ENCODE results near the gene CRLF2.
A peak's percentile ranks its signal among the peaks of the same experiment; 100 is the strongest.
"Not testable (repeated sequence)": the region's sequence is repeated elsewhere in the genome, so short reads cannot be mapped to it uniquely, and the experiment has no call there.

CRLF2 gene

GRCh38 chrX:1248331-1249061, 36.0 kb upstream of the CRLF2 start:
- H3K56ac ChIP-seq (ENCODE audit: low read length): peak overlapping the region; percentile 81
- H3K23ac ChIP-seq (ENCODE audit: low read length): no peak overlapping the region
- peak overlapping the region; percentile 99 for H3K18ac ChIP-seq (ENCODE audit: low read length)
- H2BK120ac ChIP-seq (ENCODE audit: low read depth, low read length): peak overlapping the region; percentile 89
- peaks cover 2% of the 10 kb centered on the region for H3K79me1 ChIP-seq (ENCODE audit: low read length)
- peak overlapping the region; percentile 40 for H3K4me2 ChIP-seq (ENCODE audit: low read length)
- no peak overlapping the region for H2AK5ac ChIP-seq (ENCODE audit: low read length)
- peak overlapping the region; percentile 86 for H2BK15ac ChIP-seq (replicated peaks; ENCODE audit: low read depth)
- no CpG with 5 or more reads among the region's 34 CpGs for WGBS (ENCODE audit: extremely low coverage, insufficient coverage, low lambda C conversion rate)
- H3K9ac ChIP-seq (ENCODE audit: low read length): peak overlapping the region; percentile 69
- H4K5ac ChIP-seq (ENCODE audit: low read length): peak overlapping the region; percentile 71
- peaks cover 3% of the 10 kb centered on the region for H3K4me1 ChIP-seq (ENCODE audit: control insufficient read depth, low read depth, low read length)
- H3K4ac ChIP-seq (ENCODE audit: low read depth, low read length): peak overlapping the region; percentile 97
- H2BK5ac ChIP-seq (ENCODE audit: low read length): peak overlapping the region; percentile 92
- DNase-seq: peak; percentile 97
- no peaks in the 10 kb centered on the region for H3K79me2 ChIP-seq (ENCODE audit: control insufficient read depth, insufficient read depth, low read length)
- H3K4me3 ChIP-seq (ENCODE audit: low read length): peak overlapping the region; percentile 29
- H3K36me3 ChIP-seq (ENCODE audit: control insufficient read depth, insufficient read depth, low read length): no peaks in the 10 kb centered on the region
- no peak overlapping the region for H4K8ac ChIP-seq (ENCODE audit: low read depth, low read length)
- no peaks in the 10 kb centered on the region for H3K27me3 ChIP-seq (ENCODE audit: insufficient read depth, low read length, poor library complexity)
- peak overlapping the region; percentile 100 for H3K27ac ChIP-seq (ENCODE audit: low read depth, low read length)

- Histone ChIP-seq H3K36me3 (ENCODE audit: control insufficient read depth, insufficient read depth, low read length) (no peaks in the 10 kb centered on the region), H4K5ac (ENCODE audit: low read length) (no peak overlapping the region), H2BK15ac (replicated peaks; ENCODE audit: low read depth) (no peak overlapping the region), H3K79me2 (ENCODE audit: control insufficient read depth, insufficient read depth, low read length) (no peaks in the 10 kb centered on the region), H2BK5ac (ENCODE audit: low read length) (no peak overlapping the region), H3K9ac (ENCODE audit: low read length) (peak overlapping the region; percentile 53), H3K27ac (ENCODE audit: low read depth, low read length) (no peak overlapping the region), H3K4me1 (ENCODE audit: control insufficient read depth, low read depth, low read length) (peaks cover 3% of the 10 kb centered on the region), H3K27me3 (ENCODE audit: insufficient read depth, low read length, poor library complexity) (no peaks in the 10 kb centered on the region), H2BK120ac (ENCODE audit: low read depth, low read length) (no peak overlapping the region), H3K79me1 (ENCODE audit: low read length) (peaks cover 2% of the 10 kb centered on the region), H3K23ac (ENCODE audit: low read length) (no peak overlapping the region), H3K4ac (ENCODE audit: low read depth, low read length) (no peak overlapping the region), H4K8ac (ENCODE audit: low read depth, low read length) (no peak overlapping the region), H3K18ac (ENCODE audit: low read length) (no peak overlapping the region), H3K4me3 (ENCODE audit: low read length) (no peak overlapping the region), H3K56ac (ENCODE audit: low read length) (peak overlapping the region; percentile 78), H2AK5ac (ENCODE audit: low read length) (no peak overlapping the region), H3K4me2 (ENCODE audit: low read length) (no peak overlapping the region)
- no CpG with 5 or more reads among the region's 18 CpGs for WGBS (ENCODE audit: extremely low coverage, insufficient coverage, low lambda C conversion rate)
- peak; percentile 84 for DNase-seq
These were observed 34.4 kb upstream of the CRLF2 start for GRCh38 chrX:1246816-1247215.

- Histone ChIP-seq H3K23ac (ENCODE audit: low read length) (no peak overlapping the region), H2BK120ac (ENCODE audit: low read depth, low read length) (no peak overlapping the region), H3K79me1 (ENCODE audit: low read length) (no peaks in the 10 kb centered on the region), H3K79me2 (ENCODE audit: control insufficient read depth, insufficient read depth, low read length) (no peaks in the 10 kb centered on the region), H4K5ac (ENCODE audit: low read length) (no peak overlapping the region), H3K56ac (ENCODE audit: low read length) (peak overlapping the region; percentile 67), H3K27me3 (ENCODE audit: insufficient read depth, low read length, poor library complexity) (no peaks in the 10 kb centered on the region), H3K27ac (ENCODE audit: low read depth, low read length) (peak overlapping the region; percentile 57), H3K4me3 (ENCODE audit: low read length) (no peak overlapping the region), H3K4ac (ENCODE audit: low read depth, low read length) (no peak overlapping the region), H3K4me1 (ENCODE audit: control insufficient read depth, low read depth, low read length) (no peaks in the 10 kb centered on the region), H2BK15ac (replicated peaks; ENCODE audit: low read depth) (no peak overlapping the region), H3K18ac (ENCODE audit: low read length) (peak overlapping the region; percentile 78), H3K4me2 (ENCODE audit: low read length) (no peak overlapping the region), H2BK5ac (ENCODE audit: low read length) (no peak overlapping the region), H3K36me3 (ENCODE audit: control insufficient read depth, insufficient read depth, low read length) (no peaks in the 10 kb centered on the region), H4K8ac (ENCODE audit: low read depth, low read length) (peak overlapping the region; percentile 39), H2AK5ac (ENCODE audit: low read length) (no peak overlapping the region), H3K9ac (ENCODE audit: low read length) (no peak overlapping the region)
- peak; percentile 97 for DNase-seq
- WGBS (ENCODE audit: extremely low coverage, insufficient coverage, low lambda C conversion rate): no CpG with 5 or more reads among the region's 13 CpGs
These were observed 32.0 kb upstream of the CRLF2 start for GRCh38 chrX:1244164-1245076.

- peak; percentile 95 for DNase-seq
- peak overlapping the region; percentile 92 for H3K27ac ChIP-seq (ENCODE audit: low read depth, low read length)
These were observed 30.5 kb upstream of the CRLF2 start for GRCh38 chrX:1242891-1243402.

GRCh38 chrX:1240551-1240950, 28.1 kb upstream of the CRLF2 start:
- not testable (repeated sequence) for H3K9ac ChIP-seq (ENCODE audit: low read length); DNase-seq; H3K56ac ChIP-seq (ENCODE audit: low read length); H2BK120ac ChIP-seq (ENCODE audit: low read depth, low read length); H3K36me3 ChIP-seq (ENCODE audit: control insufficient read depth, insufficient read depth, low read length); H3K79me2 ChIP-seq (ENCODE audit: control insufficient read depth, insufficient read depth, low read length); H3K18ac ChIP-seq (ENCODE audit: low read length); H2BK15ac ChIP-seq (replicated peaks; ENCODE audit: low read depth); H3K79me1 ChIP-seq (ENCODE audit: low read length); H3K4me2 ChIP-seq (ENCODE audit: low read length); H3K4me1 ChIP-seq (ENCODE audit: control insufficient read depth, low read depth, low read length); H3K4ac ChIP-seq (ENCODE audit: low read depth, low read length); H4K8ac ChIP-seq (ENCODE audit: low read depth, low read length); H2BK5ac ChIP-seq (ENCODE audit: low read length); H3K27me3 ChIP-seq (ENCODE audit: insufficient read depth, low read length, poor library complexity); H2AK5ac ChIP-seq (ENCODE audit: low read length); H3K27ac ChIP-seq (ENCODE audit: low read depth, low read length); H3K23ac ChIP-seq (ENCODE audit: low read length); H3K4me3 ChIP-seq (ENCODE audit: low read length); H4K5ac ChIP-seq (ENCODE audit: low read length)
- WGBS (ENCODE audit: extremely low coverage, insufficient coverage, low lambda C conversion rate): no CpG with 5 or more reads among the region's 10 CpGs

More at GRCh38 chrX:1242891-1243402, 30.5 kb upstream of the CRLF2 start:
- no CpG with 5 or more reads among the region's 8 CpGs for WGBS (ENCODE audit: extremely low coverage, insufficient coverage, low lambda C conversion rate)
- H2BK120ac ChIP-seq (ENCODE audit: low read depth, low read length): peak overlapping the region; percentile 99
- no peaks in the 10 kb centered on the region for H3K4me1 ChIP-seq (ENCODE audit: control insufficient read depth, low read depth, low read length)
- no peak overlapping the region for H3K4me3 ChIP-seq (ENCODE audit: low read length)
- no peaks in the 10 kb centered on the region for H3K79me1 ChIP-seq (ENCODE audit: low read length)
- H3K4me2 ChIP-seq (ENCODE audit: low read length): no peak overlapping the region
- peak overlapping the region; percentile 99 for H3K4ac ChIP-seq (ENCODE audit: low read depth, low read length)
- peak overlapping the region; percentile 21 for H2BK5ac ChIP-seq (ENCODE audit: low read length)
- H3K18ac ChIP-seq (ENCODE audit: low read length): peak overlapping the region; percentile 100
- H3K23ac ChIP-seq (ENCODE audit: low read length): peak overlapping the region; percentile 35
- H4K8ac ChIP-seq (ENCODE audit: low read depth, low read length): peak overlapping the region; percentile 65
- no peaks in the 10 kb centered on the region for H3K27me3 ChIP-seq (ENCODE audit: insufficient read depth, low read length, poor library complexity)
- no peak overlapping the region for H2AK5ac ChIP-seq (ENCODE audit: low read length)
- H3K36me3 ChIP-seq (ENCODE audit: control insufficient read depth, insufficient read depth, low read length): no peaks in the 10 kb centered on the region
- H2BK15ac ChIP-seq (replicated peaks; ENCODE audit: low read depth): no peak overlapping the region
- H3K9ac ChIP-seq (ENCODE audit: low read length): peak overlapping the region; percentile 44
- peak overlapping the region; percentile 62 for H3K56ac ChIP-seq (ENCODE audit: low read length)
- H4K5ac ChIP-seq (ENCODE audit: low read length): no peak overlapping the region
- no peaks in the 10 kb centered on the region for H3K79me2 ChIP-seq (ENCODE audit: control insufficient read depth, insufficient read depth, low read length)
